ENCODE measurements around the gene PTPRH. TPM values are rescaled to one million over a fixed set of nuclear protein-coding genes. Genes with fewer than 3 reads are reported as not detected.

PTPRH gene
- polyA plus RNA-seq, 1 donor (not counting 4 experiments of a cell fraction or from before 2014, with no cell fraction given) = 0.17 TPM

- Histone ChIP-seq H3K9ac (ENCODE audit: control insufficient read depth, extremely low read depth, insufficient read depth, low read length) (no peak overlapping the region), H3K79me2 (ENCODE audit: control insufficient read depth, insufficient read depth, low read length) (no peaks in the 10 kb centered on the region), H3K27ac (ENCODE audit: control insufficient read depth, insufficient read depth, low read length) (no peak overlapping the region), H3K36me3 (ENCODE audit: control insufficient read depth in 2 of 2, extremely low read depth in 1 of 2, insufficient read depth in 2 of 2, low read length in 2 of 2) (peaks cover 27 to 36% of the 10 kb centered on the region in 2 experiments), H2AFZ (ENCODE audit: control insufficient read depth, low read length) (no peak overlapping the region), H3K4me1 (ENCODE audit: control insufficient read depth, extremely low read depth, insufficient read depth, low read length) (no peaks in the 10 kb centered on the region), H3K9me1 (ENCODE audit: control insufficient read depth, extremely low read depth, insufficient read depth, low read length) (no peaks in the 10 kb centered on the region), H3K4me3 (ENCODE audit: control insufficient read depth in 2 of 3, extremely low read depth in 1 of 3, insufficient read depth in 2 of 3, low read depth in 1 of 3, low read length in 3 of 3) (no peak overlapping the region), H3K9me3 (ENCODE audit: control insufficient read depth, low read depth, low read length) (no peaks in the 10 kb centered on the region), H3K4me2 (ENCODE audit: control insufficient read depth, extremely low read depth, insufficient read depth, low read depth, low read length) (no peak overlapping the region), H4K20me1 (ENCODE audit: control insufficient read depth, extremely low read depth, insufficient read depth, low read length) (no peaks in the 10 kb centered on the region), H3K27me3 (ENCODE audit: control insufficient read depth, extremely low read depth, insufficient read depth, low read length) (no peaks in the 10 kb centered on the region)
- FAIRE-seq = no peak
- no peak for DNase-seq (ENCODE audit: low read depth, low spot score)
- no peak for TF ChIP-seq EZH2 (IDR thresholded peaks at IDR 0.05; ENCODE audit: low read length)
- TF ChIP-seq, protein P1, sequence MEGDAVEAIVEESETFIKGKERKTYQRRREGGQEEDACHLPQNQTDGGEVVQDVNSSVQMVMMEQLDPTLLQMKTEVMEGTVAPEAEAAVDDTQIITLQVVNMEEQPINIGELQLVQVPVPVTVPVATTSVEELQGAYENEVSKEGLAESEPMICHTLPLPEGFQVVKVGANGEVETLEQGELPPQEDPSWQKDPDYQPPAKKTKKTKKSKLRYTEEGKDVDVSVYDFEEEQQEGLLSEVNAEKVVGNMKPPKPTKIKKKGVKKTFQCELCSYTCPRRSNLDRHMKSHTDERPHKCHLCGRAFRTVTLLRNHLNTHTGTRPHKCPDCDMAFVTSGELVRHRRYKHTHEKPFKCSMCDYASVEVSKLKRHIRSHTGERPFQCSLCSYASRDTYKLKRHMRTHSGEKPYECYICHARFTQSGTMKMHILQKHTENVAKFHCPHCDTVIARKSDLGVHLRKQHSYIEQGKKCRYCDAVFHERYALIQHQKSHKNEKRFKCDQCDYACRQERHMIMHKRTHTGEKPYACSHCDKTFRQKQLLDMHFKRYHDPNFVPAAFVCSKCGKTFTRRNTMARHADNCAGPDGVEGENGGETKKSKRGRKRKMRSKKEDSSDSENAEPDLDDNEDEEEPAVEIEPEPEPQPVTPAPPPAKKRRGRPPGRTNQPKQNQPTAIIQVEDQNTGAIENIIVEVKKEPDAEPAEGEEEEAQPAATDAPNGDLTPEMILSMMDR (optimal IDR thresholded peaks at IDR 0.05 in 1 of 3, IDR thresholded peaks at IDR 0.05 in 1 of 3, conservative IDR thresholded peaks at IDR 0.05 in 1 of 3; ENCODE audit: extremely low read depth in 1 of 3, insufficient read depth in 2 of 3, low read length in 3 of 3) = no peak
- dilution Hi-C loops (cut with MboI; ENCODE audit: extremely low pct_ligation_motif_present, low sequenced_read_pairs) = no loop called here
These were observed 21.0 kb upstream of the PTPRH start for GRCh38 chr19:55230329-55230728.

DNA sequence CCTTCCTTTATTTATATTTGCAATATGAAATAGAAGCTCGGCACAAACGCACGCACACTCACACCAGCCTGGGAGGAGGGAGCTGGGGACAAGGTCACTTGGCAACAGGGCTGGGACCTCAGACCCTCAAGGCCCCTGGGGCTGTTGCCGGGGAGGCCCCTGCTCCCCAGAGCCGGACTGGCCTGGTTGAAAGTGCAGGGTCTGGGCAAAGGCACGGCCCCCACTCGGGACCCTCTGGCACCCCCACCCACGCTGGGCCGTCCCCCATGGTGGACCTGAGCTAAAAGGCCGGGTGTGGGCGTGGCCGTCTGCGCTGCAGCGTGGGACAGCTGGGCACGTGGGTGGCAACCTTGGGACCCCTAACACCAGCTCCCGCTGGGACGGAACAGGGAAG, 20.5 kb upstream of the PTPRH start:
- no peaks in the 10 kb centered on the region for H4K20me1 ChIP-seq (ENCODE audit: control insufficient read depth, extremely low read depth, insufficient read depth, low read length)
- TF ChIP-seq EZH2 (IDR thresholded peaks at IDR 0.05; ENCODE audit: low read length) = no peak
- no peaks in the 10 kb centered on the region for H3K9me1 ChIP-seq (ENCODE audit: control insufficient read depth, extremely low read depth, insufficient read depth, low read length)
- H3K79me2 ChIP-seq (ENCODE audit: control insufficient read depth, insufficient read depth, low read length) = no peaks in the 10 kb centered on the region
- H3K4me3 ChIP-seq (ENCODE audit: control insufficient read depth in 2 of 3, extremely low read depth in 1 of 3, insufficient read depth in 2 of 3, low read depth in 1 of 3, low read length in 3 of 3) = no peak overlapping the region
- dilution Hi-C loops (cut with MboI; ENCODE audit: extremely low pct_ligation_motif_present, low sequenced_read_pairs) = no loop called here
- no peak overlapping the region for H3K4me2 ChIP-seq (ENCODE audit: control insufficient read depth, extremely low read depth, insufficient read depth, low read depth, low read length)
- DNase-seq (ENCODE audit: low read depth, low spot score) = no peak
- no peak overlapping the region for H3K27ac ChIP-seq (ENCODE audit: control insufficient read depth, insufficient read depth, low read length)
- H3K27me3 ChIP-seq (ENCODE audit: control insufficient read depth, extremely low read depth, insufficient read depth, low read length) = no peaks in the 10 kb centered on the region
- no peaks in the 10 kb centered on the region for H3K4me1 ChIP-seq (ENCODE audit: control insufficient read depth, extremely low read depth, insufficient read depth, low read length)
- FAIRE-seq = no peak
- H3K9ac ChIP-seq (ENCODE audit: control insufficient read depth, extremely low read depth, insufficient read depth, low read length) = no peak overlapping the region
- no peaks in the 10 kb centered on the region for H3K9me3 ChIP-seq (ENCODE audit: control insufficient read depth, low read depth, low read length)
- no peak overlapping the region for H2AFZ ChIP-seq (ENCODE audit: control insufficient read depth, low read length)
- H3K36me3 ChIP-seq (ENCODE audit: control insufficient read depth in 2 of 2, extremely low read depth in 1 of 2, insufficient read depth in 2 of 2, low read length in 2 of 2) = peaks cover 25 to 32% of the 10 kb centered on the region in 2 experiments

DNA sequence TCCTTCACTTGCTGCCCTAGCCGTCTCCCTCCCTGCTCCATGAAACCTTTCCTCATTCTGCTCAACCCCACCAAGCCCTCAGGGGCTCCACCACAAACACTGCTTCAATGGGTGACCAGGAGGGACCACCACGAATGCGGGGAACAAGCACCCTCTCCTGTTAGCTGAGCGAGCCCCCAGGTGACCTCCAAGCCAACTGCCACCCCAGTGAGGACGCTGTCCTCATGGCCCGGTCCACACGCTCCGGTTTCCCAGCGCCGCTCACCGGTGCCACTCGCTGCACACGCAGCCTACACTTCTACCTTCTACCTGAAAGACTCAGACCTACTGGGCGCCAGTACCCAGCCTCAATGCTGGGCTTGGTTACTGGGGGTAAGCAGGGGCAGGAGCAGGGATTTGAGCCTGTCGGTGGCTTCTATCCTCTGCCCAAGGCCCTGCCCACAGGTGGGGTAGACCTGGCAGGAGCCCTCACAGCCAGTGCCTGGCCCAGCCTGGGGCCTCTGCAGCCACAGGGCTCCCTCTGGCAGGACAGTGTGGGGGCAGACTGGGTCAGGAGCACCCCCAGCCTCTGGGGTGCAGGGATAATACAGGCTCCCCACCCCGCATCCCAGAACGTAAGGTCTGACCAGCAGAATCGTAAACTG, 20.0 kb upstream of the PTPRH start:
- Histone ChIP-seq H3K27me3 (ENCODE audit: control insufficient read depth, extremely low read depth, insufficient read depth, low read length) (no peaks in the 10 kb centered on the region), H3K4me2 (ENCODE audit: control insufficient read depth, extremely low read depth, insufficient read depth, low read depth, low read length) (no peak overlapping the region), H3K36me3 (ENCODE audit: control insufficient read depth in 2 of 2, extremely low read depth in 1 of 2, insufficient read depth in 2 of 2, low read length in 2 of 2) (peaks cover 25 to 27% of the 10 kb centered on the region in 2 experiments), H3K4me3 (ENCODE audit: control insufficient read depth in 2 of 3, extremely low read depth in 1 of 3, insufficient read depth in 2 of 3, low read depth in 1 of 3, low read length in 3 of 3) (no peak overlapping the region), H3K79me2 (ENCODE audit: control insufficient read depth, insufficient read depth, low read length) (no peaks in the 10 kb centered on the region), H2AFZ (ENCODE audit: control insufficient read depth, low read length) (no peak overlapping the region), H3K9me3 (ENCODE audit: control insufficient read depth, low read depth, low read length) (no peaks in the 10 kb centered on the region), H3K9ac (ENCODE audit: control insufficient read depth, extremely low read depth, insufficient read depth, low read length) (no peak overlapping the region), H3K27ac (ENCODE audit: control insufficient read depth, insufficient read depth, low read length) (no peak overlapping the region), H4K20me1 (ENCODE audit: control insufficient read depth, extremely low read depth, insufficient read depth, low read length) (no peaks in the 10 kb centered on the region), H3K9me1 (ENCODE audit: control insufficient read depth, extremely low read depth, insufficient read depth, low read length) (no peaks in the 10 kb centered on the region), H3K4me1 (ENCODE audit: control insufficient read depth, extremely low read depth, insufficient read depth, low read length) (no peaks in the 10 kb centered on the region)
- DNase-seq (ENCODE audit: low read depth, low spot score) (no peak), FAIRE-seq (no peak)
- TF ChIP-seq EZH2 (IDR thresholded peaks at IDR 0.05; ENCODE audit: low read length) = no peak
- TF ChIP-seq, protein P1 (optimal IDR thresholded peaks at IDR 0.05 in 1 of 3, IDR thresholded peaks at IDR 0.05 in 1 of 3, conservative IDR thresholded peaks at IDR 0.05 in 1 of 3; ENCODE audit: extremely low read depth in 1 of 3, insufficient read depth in 2 of 3, low read length in 3 of 3) = no peak
- dilution Hi-C loops (cut with MboI; ENCODE audit: extremely low pct_ligation_motif_present, low sequenced_read_pairs) = no loop called here
